CD4-positive, alpha-beta T cell (primary cell): ENCODE measurements around the gene ENTR1. TPM values are rescaled to one million over a fixed set of nuclear protein-coding genes. Genes with fewer than 3 reads are reported as not detected.
"Not testable (repeated sequence)": the region's sequence is repeated elsewhere in the genome, so short reads cannot be mapped to it uniquely, and the experiment has no call there.

ENCODE experiments used
- ATAC-seq: fragments of 200-7000 bp; cut with Tn5 transposase; one replicate; pipeline ENCODE4 v1.10.0; 2022; ENCODE audit warnings: mild to moderate bottlenecking; ENCODE audit not compliant: poor library complexity
- CTCF ChIA-PET: fragments of 350-600 bp; sonication (Branson Sonifier 250); formaldehyde crosslinking; loops from one replicate; lab custom pipeline; 2021; ENCODE audit warnings: antibody characterized with exemption, inconsistent platforms; lab: Charles Lee
- POLR2A ChIA-PET: fragments of 350-600 bp; sonication (Branson Sonifier 250); formaldehyde crosslinking; loops from one replicate; lab custom pipeline; 2021; ENCODE audit warnings: antibody characterized with exemption, inconsistent platforms; lab: Charles Lee
- DNase-seq, 14 experiments: peaks; one replicate each; pipeline ENCODE4 v3.0.0-alpha.2; 2013 to 2020; ENCODE audit warnings: mixed read lengths in 2 of 14
- H3K27ac ChIP-seq, 2 donors: one replicate each; pipeline versions ENCODE4 v1.5.1 to v1.7.0; 2013; ENCODE audit warnings: low read length in 2 of 2, low read depth in 1 of 2, mild to moderate bottlenecking in 1 of 2
- H3K27me3 ChIP-seq, 2 experiments: 1 replicate in 1 of 2; 2 replicates in 1 of 2; pipeline versions ENCODE4 v1.6.1 to v1.7.0; 2013; ENCODE audit warnings: low read length in 2 of 2, control low read depth in 1 of 2, mild to moderate bottlenecking in 1 of 2, moderate library complexity in 1 of 2; ENCODE audit not compliant: insufficient read depth in 2 of 2, control insufficient read depth in 1 of 2
- H3K36me3 ChIP-seq: one replicate; pipeline ENCODE4 v1.6.1; 2013; ENCODE audit warnings: low read length, control low read depth; ENCODE audit not compliant: insufficient read depth
- H3K4me1 ChIP-seq: one replicate; pipeline ENCODE4 v1.6.1; 2013; ENCODE audit warnings: low read length, control low read depth; ENCODE audit not compliant: insufficient read depth
- H3K4me3 ChIP-seq: one replicate; pipeline ENCODE4 v1.5.1; 2013; ENCODE audit warnings: mild to moderate bottlenecking, low read length, moderate library complexity
- H3K9me3 ChIP-seq, 2 experiments: 1 replicate in 1 of 2; 2 replicates in 1 of 2; pipeline versions ENCODE4 v1.6.1 to v1.7.0; 2013; ENCODE audit warnings: low read length in 2 of 2, mild to moderate bottlenecking in 2 of 2, control low read depth in 1 of 2, moderate library complexity in 1 of 2; ENCODE audit not compliant: control insufficient read depth in 1 of 2, insufficient read depth in 1 of 2
- H3K27ac Mint-ChIP-seq: one replicate; pipeline ENCODE4 v1.8.0; 2020; ENCODE audit warnings: mixed read lengths
- H3K27me3 Mint-ChIP-seq: one replicate; pipeline ENCODE4 v1.8.0; 2021; ENCODE audit warnings: mixed read lengths
- H3K36me3 Mint-ChIP-seq: one replicate; pipeline ENCODE4 v1.8.0; 2021; ENCODE audit warnings: low read depth, mixed read lengths
- H3K4me1 Mint-ChIP-seq: one replicate; pipeline ENCODE4 v1.8.0; 2021; ENCODE audit warnings: low read depth, mixed read lengths
- H3K4me3 Mint-ChIP-seq: one replicate; pipeline ENCODE4 v1.8.0; 2020; ENCODE audit warnings: mild to moderate bottlenecking, mixed read lengths
- H3K9me3 Mint-ChIP-seq: one replicate; pipeline ENCODE4 v1.8.0; 2020; ENCODE audit warnings: mixed read lengths
- intact Hi-C, 2 experiments: fragments of 100-400 bp; cut with DNase I in 1 of 2; cut with micrococcal nuclease in 1 of 2; formaldehyde crosslinking; loops; one replicate each; pipeline versions ENCODE4 v1.15.1 to v1.9.0; 2023 to 2025; cut with DNase I, micrococcal nuclease
- total RNA-seq, 174 experiments: library from RNA in 2 of 174; stranded (reverse) in 2 of 174; gene quantifications; one replicate each; pipeline ENCODE4 v1.2.3 and lab custom pipeline; 2021 to 2026
- TF ChIP-seq, protein P1 (sequence below): fragments of 200-600 bp; IDR thresholded peaks from one replicate; pipeline ENCODE4 v1.8.0; 2022; ENCODE audit warnings: antibody characterized with exemption, mild to moderate bottlenecking

The ENTR1 gene
- total RNA-seq, 2 experiments from 2014 or later = 37.7 to 43.2 TPM

DNA sequence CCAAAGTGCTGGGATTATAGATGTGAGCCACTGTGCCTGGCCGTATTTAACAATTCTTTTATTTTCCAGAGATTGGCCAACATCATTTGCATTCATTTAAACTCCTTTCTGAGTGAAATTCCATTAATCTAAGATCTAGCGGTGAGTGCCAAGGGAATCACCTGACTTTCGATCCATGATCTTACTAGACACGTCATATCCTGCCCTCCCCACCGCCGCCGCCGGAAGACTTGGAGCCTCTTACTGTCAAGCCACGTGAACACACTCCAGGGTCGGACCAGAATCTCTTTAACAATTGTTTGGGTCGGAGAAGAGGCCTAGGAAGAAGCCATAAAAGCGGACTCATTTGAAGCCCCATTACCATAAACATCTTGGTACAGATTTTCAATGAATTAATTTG, 16.4 kb upstream of the ENTR1 start:
- DNase-seq = no peak
- no peak overlapping the region for H3K27ac ChIP-seq
- H3K4me1 Mint-ChIP-seq = no peaks in the 10 kb centered on the region
- no peaks in the 10 kb centered on the region for H3K27me3 ChIP-seq
- no peaks in the 10 kb centered on the region for H3K9me3 ChIP-seq
- no peak overlapping the region for H3K4me3 Mint-ChIP-seq
- H3K4me3 ChIP-seq = no peak overlapping the region
- TF ChIP-seq, protein P1, sequence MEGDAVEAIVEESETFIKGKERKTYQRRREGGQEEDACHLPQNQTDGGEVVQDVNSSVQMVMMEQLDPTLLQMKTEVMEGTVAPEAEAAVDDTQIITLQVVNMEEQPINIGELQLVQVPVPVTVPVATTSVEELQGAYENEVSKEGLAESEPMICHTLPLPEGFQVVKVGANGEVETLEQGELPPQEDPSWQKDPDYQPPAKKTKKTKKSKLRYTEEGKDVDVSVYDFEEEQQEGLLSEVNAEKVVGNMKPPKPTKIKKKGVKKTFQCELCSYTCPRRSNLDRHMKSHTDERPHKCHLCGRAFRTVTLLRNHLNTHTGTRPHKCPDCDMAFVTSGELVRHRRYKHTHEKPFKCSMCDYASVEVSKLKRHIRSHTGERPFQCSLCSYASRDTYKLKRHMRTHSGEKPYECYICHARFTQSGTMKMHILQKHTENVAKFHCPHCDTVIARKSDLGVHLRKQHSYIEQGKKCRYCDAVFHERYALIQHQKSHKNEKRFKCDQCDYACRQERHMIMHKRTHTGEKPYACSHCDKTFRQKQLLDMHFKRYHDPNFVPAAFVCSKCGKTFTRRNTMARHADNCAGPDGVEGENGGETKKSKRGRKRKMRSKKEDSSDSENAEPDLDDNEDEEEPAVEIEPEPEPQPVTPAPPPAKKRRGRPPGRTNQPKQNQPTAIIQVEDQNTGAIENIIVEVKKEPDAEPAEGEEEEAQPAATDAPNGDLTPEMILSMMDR = no peak
- no peaks in the 10 kb centered on the region for H3K4me1 ChIP-seq
- ChIA-PET POLR2A (no interaction called here), CTCF (no interaction called here)
- no peaks in the 10 kb centered on the region for H3K9me3 Mint-ChIP-seq
- peaks cover 43% of the 10 kb centered on the region for H3K36me3 ChIP-seq
- peaks cover 37% of the 10 kb centered on the region for H3K36me3 Mint-ChIP-seq
- ATAC-seq = no peak
- H3K27ac Mint-ChIP-seq = no peak overlapping the region
- no peaks in the 10 kb centered on the region for H3K27me3 Mint-ChIP-seq
- intact Hi-C loops = no loop called here

DNA sequence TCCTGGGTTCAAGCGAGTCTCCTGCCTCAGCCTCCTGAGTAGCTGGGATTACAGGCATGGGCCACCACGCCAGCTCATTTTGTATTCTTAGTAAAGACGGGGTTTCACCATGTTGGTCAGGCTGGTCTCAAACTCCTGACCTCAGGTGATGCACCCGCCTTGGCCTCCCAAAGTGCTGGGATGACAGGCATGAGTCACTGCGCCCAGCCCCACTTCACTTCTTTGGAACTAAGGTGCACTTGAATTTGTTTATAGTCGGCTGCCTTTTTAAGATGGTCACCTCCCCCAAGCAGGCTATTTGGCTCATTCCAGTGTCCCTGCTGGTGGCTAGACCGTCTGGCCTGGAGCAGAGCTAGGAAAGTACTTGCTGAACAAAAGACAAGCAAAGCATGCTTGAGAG, 15.0 kb upstream of the ENTR1 start:
- ATAC-seq, H3K4me3 Mint-ChIP-seq, H3K27me3 ChIP-seq, CTCF ChIA-PET, H3K4me3 ChIP-seq, intact Hi-C loops, DNase-seq, H3K27ac ChIP-seq, H3K27me3 Mint-ChIP-seq, H3K4me1 Mint-ChIP-seq, H3K4me1 ChIP-seq, H3K27ac Mint-ChIP-seq, H3K9me3 Mint-ChIP-seq, H3K9me3 ChIP-seq: not testable (repeated sequence)
- H3K36me3 ChIP-seq = peaks cover 51% of the 10 kb centered on the region
- POLR2A ChIA-PET = interaction anchor here (1.1 kb wide), 1 partner anchor 22 kb away, joined by 5 read pairs; no protein-coding TSS in a partner anchor
- peaks cover 42% of the 10 kb centered on the region for H3K36me3 Mint-ChIP-seq

DNA sequence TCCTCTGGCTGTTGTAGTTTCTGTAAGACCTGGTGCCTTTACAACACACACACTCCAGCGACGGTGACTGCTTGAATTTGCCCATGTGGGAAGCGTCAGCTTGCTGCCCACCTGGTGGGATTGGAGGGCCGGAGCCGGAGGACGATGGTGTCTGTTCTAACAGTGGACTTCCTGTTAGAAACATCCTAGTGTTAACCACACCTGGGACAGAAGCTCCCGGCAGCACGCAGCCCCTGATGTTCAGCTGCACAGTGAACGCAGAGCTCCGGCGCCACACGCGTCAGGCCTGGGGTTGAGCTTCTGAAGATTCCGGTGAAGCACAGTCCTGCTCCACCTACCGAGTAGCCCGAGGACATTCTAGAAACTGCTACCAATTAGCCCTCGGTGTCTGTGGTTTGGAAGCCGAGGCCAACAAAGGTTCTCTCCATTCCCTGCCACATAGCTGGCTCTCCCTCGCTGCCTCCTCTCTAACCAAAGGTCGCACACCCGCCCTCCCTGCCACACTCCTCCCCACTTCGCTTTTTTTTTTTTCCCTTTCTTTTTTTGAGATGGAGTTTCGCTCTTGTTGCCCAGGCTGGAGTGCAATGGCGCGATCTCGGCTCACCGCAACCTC, 14.4 kb upstream of the ENTR1 start:
- Mint-ChIP-seq H3K4me1 (no peaks in the 10 kb centered on the region), H3K36me3 (peaks cover 40% of the 10 kb centered on the region), H3K4me3 (no peak overlapping the region), H3K27ac (no peak overlapping the region), H3K27me3 (no peaks in the 10 kb centered on the region), H3K9me3 (no peaks in the 10 kb centered on the region)
- Histone ChIP-seq H3K27me3 (no peaks in the 10 kb centered on the region), H3K36me3 (peaks cover 51% of the 10 kb centered on the region), H3K27ac (no peak overlapping the region), H3K4me1 (no peaks in the 10 kb centered on the region), H3K9me3 (no peaks in the 10 kb centered on the region), H3K4me3 (no peak overlapping the region)
- ATAC-seq = no peak
- ChIA-PET CTCF (interaction anchor here (0.6 kb wide), 1 partner anchor 61 kb away, joined by 3 read pairs; the partner anchor contains the start of gene DNLZ), POLR2A (interaction anchor here (1.1 kb wide), 1 partner anchor 21 kb away, joined by 5 read pairs; no protein-coding TSS in a partner anchor)
- TF ChIP-seq, protein P1 = no peak
- DNase-seq = no peak
- intact Hi-C loops = no loop called here
